GM12864 (cell line): Measurements from ENCODE around the gene MAMDC2.

Source experiments
- DNase-seq: peaks from one replicate; pipeline ENCODE4 v3.0.0-alpha.2; 2011; ENCODE audit warnings: low read depth
- H3K4me3 ChIP-seq: 2 replicates; pipeline ENCODE4 v1.5.1; 2011; ENCODE audit warnings: mild to moderate bottlenecking, low read depth, low read length, control low read depth
- TF ChIP-seq, protein P1 (sequence below): IDR thresholded peaks from 2 replicates; pipeline ENCODE4 v1.5.1; 2011; ENCODE audit warnings: low read depth, mild to moderate bottlenecking, moderate library complexity, low read length, control low read depth, inconsistent platforms; ENCODE audit errors: missing control alignments

The MAMDC2 gene

DNA sequence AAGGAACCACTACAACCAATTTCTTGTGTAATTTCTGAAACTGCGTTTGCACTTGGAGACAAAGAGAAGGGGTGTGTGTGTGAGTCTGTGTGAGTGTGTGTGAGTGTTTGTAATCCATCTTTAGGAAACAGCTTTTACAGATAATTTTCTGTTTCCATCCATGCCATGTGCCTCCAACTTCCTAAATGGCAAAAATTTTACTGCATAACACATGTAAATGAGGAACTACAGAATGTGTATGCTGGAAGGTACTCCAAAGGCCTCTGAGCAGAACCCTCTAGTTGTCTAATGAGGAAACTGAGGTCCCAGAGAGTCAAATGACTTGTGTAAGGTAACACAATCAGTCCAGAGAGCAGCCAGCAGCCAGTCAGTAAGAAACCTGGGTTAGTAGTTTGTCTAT, 20.8 kb downstream of the MAMDC2 start:
- no peak overlapping the region for H3K4me3 ChIP-seq
- TF ChIP-seq, protein P1, sequence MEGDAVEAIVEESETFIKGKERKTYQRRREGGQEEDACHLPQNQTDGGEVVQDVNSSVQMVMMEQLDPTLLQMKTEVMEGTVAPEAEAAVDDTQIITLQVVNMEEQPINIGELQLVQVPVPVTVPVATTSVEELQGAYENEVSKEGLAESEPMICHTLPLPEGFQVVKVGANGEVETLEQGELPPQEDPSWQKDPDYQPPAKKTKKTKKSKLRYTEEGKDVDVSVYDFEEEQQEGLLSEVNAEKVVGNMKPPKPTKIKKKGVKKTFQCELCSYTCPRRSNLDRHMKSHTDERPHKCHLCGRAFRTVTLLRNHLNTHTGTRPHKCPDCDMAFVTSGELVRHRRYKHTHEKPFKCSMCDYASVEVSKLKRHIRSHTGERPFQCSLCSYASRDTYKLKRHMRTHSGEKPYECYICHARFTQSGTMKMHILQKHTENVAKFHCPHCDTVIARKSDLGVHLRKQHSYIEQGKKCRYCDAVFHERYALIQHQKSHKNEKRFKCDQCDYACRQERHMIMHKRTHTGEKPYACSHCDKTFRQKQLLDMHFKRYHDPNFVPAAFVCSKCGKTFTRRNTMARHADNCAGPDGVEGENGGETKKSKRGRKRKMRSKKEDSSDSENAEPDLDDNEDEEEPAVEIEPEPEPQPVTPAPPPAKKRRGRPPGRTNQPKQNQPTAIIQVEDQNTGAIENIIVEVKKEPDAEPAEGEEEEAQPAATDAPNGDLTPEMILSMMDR = no peak
- no peak for DNase-seq

DNA sequence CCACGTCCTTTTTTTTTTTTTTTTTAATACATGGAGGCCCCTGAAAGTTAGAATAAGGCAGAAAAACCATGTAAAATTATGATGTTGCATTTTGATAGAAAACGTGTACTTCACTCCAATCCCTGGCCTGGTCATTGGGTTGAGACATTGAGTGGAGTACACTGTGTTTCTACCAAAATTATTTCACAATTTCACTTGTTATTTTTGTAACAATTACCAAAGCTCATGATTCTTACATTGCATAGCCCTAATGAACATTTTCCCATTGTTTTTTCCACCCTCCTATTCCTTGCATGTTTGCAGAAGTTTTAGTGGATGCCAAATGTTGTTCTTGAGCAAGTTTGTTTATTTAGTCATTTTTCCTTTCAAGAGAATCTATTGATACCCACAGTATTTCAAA, 21.9 kb downstream of the MAMDC2 start:
- no peak for DNase-seq
- TF ChIP-seq, protein P1 = no peak
- no peak overlapping the region for H3K4me3 ChIP-seq

DNA sequence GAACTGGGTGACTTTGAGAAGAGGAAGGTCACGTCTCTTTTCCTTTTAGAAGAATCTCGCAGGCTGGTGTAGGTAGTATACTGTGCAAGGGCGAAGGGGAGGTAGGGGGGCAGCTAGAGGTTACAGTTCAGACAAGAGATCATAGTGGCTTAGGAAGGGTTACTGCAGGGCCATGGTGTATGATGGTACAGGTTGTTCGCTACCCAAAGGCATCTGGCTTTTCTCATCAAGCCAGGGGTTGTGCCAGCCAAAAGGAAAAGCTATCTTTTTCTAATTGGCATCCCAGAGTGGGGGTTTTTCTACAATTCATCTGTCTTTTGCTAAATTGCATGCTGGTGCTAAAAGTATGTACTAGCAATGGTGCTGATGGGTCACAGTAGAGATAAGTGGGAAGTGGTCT, 22.8 kb downstream of the MAMDC2 start:
- no peak for DNase-seq
- TF ChIP-seq, protein P1 = no peak
- H3K4me3 ChIP-seq = no peak overlapping the region

DNA sequence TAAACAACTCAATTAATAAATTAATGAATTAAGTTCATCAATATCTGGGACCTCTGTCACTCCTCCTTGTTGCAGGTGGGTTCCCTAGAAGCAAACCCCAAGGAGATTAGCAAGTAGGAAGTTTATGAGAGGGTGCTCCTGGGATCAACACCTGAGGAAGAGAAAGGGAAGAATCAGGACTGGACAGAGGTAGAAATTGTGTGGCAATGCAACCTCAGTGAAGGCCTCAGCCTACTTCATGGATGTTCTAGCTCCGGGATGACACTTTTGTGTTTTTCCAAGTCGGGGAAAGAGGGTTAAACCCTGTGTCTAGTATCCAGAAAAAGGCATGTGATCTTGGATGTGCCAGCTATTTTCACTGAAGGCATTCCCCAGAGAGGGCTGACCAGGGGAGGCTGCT, 23.2 kb downstream of the MAMDC2 start:
- no peak overlapping the region for H3K4me3 ChIP-seq
- TF ChIP-seq, protein P1 = no peak
- DNase-seq = no peak

DNA sequence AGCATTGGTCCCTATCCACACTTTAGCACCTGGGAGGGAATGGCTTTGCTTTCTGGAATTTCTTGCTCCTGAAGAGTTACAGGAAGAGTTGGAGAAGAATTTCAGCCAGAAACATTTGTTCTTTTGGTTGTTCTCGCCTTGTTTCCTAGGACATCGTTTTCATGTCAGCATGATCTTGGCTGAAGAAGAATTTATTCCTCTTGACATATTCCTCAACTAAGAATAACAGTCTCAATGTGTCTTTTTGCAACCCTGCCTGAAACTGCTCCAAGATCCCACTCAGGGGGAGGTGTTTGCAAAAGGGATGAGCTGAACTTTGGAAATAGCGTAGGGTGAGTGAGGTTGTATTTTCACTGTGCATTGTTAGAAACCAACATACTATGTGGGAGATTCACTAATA, 26.1 kb downstream of the MAMDC2 start:
- DNase-seq = no peak
- H3K4me3 ChIP-seq = no peak overlapping the region
- TF ChIP-seq, protein P1 = no peak

DNA sequence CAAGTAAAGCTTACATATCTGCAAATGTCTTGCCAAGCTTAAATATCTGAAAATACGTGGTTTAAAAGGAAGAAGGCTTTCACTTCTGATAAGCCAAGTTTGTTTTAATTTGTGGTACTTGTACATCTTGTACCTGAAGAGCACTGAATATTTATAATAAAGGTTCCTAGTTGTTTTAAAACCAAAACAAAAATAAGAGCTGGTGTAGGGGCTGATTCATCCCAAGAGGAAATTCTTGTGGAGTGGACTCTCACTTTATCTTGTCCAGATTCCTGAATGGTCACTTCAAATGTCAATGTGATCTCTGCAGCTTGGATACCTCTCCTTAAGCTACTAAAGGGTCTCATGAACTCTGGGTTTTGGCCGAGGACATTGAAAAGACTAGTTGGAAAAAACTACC, 29.5 kb downstream of the MAMDC2 start:
- TF ChIP-seq, protein P1 = no peak
- H3K4me3 ChIP-seq = no peak overlapping the region
- no peak for DNase-seq

DNA sequence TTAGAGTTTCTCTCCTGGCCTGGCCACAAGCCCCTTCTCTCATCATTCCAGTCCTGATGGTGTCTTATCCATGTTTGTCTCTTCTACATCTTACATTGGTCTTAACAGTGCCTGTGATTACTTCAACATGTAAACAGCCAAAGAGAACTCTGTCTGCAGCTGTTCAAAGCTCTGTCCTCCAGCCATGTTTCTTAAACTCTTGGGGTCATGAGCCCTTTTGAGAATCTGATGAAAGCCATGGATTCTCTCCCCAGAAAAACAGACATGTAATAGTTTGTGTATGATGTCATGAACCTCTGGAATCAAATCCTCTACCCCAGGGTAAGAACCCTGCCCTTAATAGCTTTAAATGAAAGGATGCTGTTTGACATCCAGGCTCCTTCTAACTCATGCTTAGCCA, 30.1 kb downstream of the MAMDC2 start:
- H3K4me3 ChIP-seq = no peak overlapping the region
- no peak for DNase-seq
- TF ChIP-seq, protein P1 = no peak
